ENCODE measurements around the gene KRT4.
"Not testable (repeated sequence)": the region's sequence is repeated elsewhere in the genome, so short reads cannot be mapped to it uniquely, and the experiment has no call there.

KRT4 gene

GRCh38 chr12:52806821-52807543, 6.9 kb downstream of the KRT4 start:
- DNase-seq = no peak

GRCh38 chr12:52806169-52806811, 7.6 kb downstream of the KRT4 start:
- no peak for DNase-seq

- no peak for DNase-seq
These were observed 8.2 kb downstream of the KRT4 start for GRCh38 chr12:52805739-52806138.

GRCh38 chr12:52805000-52805399, 8.9 kb downstream of the KRT4 start:
- peak; percentile 77 for DNase-seq

- no peak for DNase-seq
These were observed 11.5 kb downstream of the KRT4 start for GRCh38 chr12:52802442-52802841.

- DNase-seq = no peak
These were observed 12.1 kb downstream of the KRT4 start for GRCh38 chr12:52801773-52802172.

GRCh38 chr12:52800259-52800917, 13.5 kb downstream of the KRT4 start:
- DNase-seq = no peak

- DNase-seq = no peak
These were observed 14.3 kb downstream of the KRT4 start for GRCh38 chr12:52799505-52800211.

GRCh38 chr12:52798671-52799504, 15.0 kb downstream of the KRT4 start:
- DNase-seq = no peak

- DNase-seq = no peak
These were observed 15.8 kb downstream of the KRT4 start for GRCh38 chr12:52798003-52798670.

- no peak for DNase-seq
These were observed 16.4 kb downstream of the KRT4 start for GRCh38 chr12:52797529-52797894.

GRCh38 chr12:52796839-52797528, 16.9 kb downstream of the KRT4 start:
- no peak for DNase-seq

GRCh38 chr12:52796429-52796794, 17.5 kb downstream of the KRT4 start:
- DNase-seq = no peak

GRCh38 chr12:52795694-52796428, 18.1 kb downstream of the KRT4 start, which contains the start of gene KRT3:
Gene KRT3 (minus strand): TSS chr12:52796117. CDS start chr12:52796042, 75 bp downstream.
- DNase-seq = peak; percentile 90

- not testable (repeated sequence) for DNase-seq
These were observed 18.6 kb downstream of the KRT4 start for GRCh38 chr12:52795332-52795674.

- DNase-seq = no peak
These were observed 19.2 kb downstream of the KRT4 start for GRCh38 chr12:52794479-52795331.

- no peak for DNase-seq
These were observed 21.5 kb downstream of the KRT4 start for GRCh38 chr12:52792185-52793029.

- no peak for DNase-seq
These were observed 22.4 kb downstream of the KRT4 start for GRCh38 chr12:52791271-52792184.
